ENCODE data around the gene C14orf119.

DNA sequence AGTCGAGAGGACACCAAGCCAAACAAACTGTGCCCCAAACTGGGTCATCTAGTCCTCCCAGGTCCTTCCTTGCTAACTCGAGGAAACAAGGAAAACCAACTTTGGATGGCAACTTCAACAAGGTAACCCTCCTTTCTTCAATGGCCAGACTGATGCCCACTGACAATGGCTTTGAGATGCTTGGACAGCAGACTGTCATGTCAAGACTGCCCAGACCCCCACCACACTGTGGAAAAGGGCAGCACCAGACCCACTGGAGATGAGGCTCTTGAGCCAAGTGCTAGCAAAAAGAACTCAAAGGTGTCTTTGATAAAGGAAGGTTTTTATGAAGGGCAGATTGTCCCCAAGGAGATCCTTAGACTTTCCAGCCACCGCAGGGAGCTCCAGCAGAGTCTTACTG is 28.9 kb upstream of the C14orf119 start:
- TF ChIP-seq EZH2 (IDR thresholded peaks at IDR 0.05): no peak
- TF ChIP-seq, protein P1, sequence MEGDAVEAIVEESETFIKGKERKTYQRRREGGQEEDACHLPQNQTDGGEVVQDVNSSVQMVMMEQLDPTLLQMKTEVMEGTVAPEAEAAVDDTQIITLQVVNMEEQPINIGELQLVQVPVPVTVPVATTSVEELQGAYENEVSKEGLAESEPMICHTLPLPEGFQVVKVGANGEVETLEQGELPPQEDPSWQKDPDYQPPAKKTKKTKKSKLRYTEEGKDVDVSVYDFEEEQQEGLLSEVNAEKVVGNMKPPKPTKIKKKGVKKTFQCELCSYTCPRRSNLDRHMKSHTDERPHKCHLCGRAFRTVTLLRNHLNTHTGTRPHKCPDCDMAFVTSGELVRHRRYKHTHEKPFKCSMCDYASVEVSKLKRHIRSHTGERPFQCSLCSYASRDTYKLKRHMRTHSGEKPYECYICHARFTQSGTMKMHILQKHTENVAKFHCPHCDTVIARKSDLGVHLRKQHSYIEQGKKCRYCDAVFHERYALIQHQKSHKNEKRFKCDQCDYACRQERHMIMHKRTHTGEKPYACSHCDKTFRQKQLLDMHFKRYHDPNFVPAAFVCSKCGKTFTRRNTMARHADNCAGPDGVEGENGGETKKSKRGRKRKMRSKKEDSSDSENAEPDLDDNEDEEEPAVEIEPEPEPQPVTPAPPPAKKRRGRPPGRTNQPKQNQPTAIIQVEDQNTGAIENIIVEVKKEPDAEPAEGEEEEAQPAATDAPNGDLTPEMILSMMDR (IDR thresholded peaks at IDR 0.05): no peak

Measured in neural progenitor cell (in vitro differentiated cells).